Activated B cell treated with CpG ODN at 0.5 μM for 24 hours (primary cell): ENCODE results near the gene PRDM16. TPM values are rescaled to one million over a fixed set of nuclear protein-coding genes. Genes with fewer than 3 reads are reported as not detected.

Experiments used
- ATAC-seq: fragments of 200-7000 bp; cut with Tn5 transposase; one replicate; pipeline ENCODE4 v1.10.0; 2021; ENCODE audit warnings: low read depth, mild to moderate bottlenecking, moderate library complexity
- CTCF ChIA-PET: fragments of 350-600 bp; sonication (Branson Sonifier 250); formaldehyde crosslinking; loops from one replicate; lab custom pipeline; 2021; ENCODE audit warnings: antibody characterized with exemption; lab: Charles Lee
- POLR2A ChIA-PET: fragments of 350-600 bp; sonication (Branson Sonifier 250); formaldehyde crosslinking; loops from one replicate; lab custom pipeline; 2021; ENCODE audit warnings: antibody characterized with exemption; lab: Charles Lee
- DNase-seq: peaks from one replicate; pipeline ENCODE4 v3.0.0; 2022
- H3K27ac Mint-ChIP-seq: one replicate; pipeline ENCODE4 v1.8.0; 2020; ENCODE audit warnings: mixed read lengths
- H3K27me3 Mint-ChIP-seq: one replicate; pipeline ENCODE4 v1.8.0; 2021; ENCODE audit warnings: mixed read lengths
- H3K36me3 Mint-ChIP-seq: one replicate; pipeline ENCODE4 v1.8.0; 2021; ENCODE audit warnings: low read depth, mixed read lengths
- H3K4me1 Mint-ChIP-seq: one replicate; pipeline ENCODE4 v1.8.0; 2021; ENCODE audit warnings: mixed read lengths
- H3K4me3 Mint-ChIP-seq: one replicate; pipeline ENCODE4 v1.8.0; 2020; ENCODE audit warnings: mild to moderate bottlenecking, mixed read lengths
- H3K9me3 Mint-ChIP-seq: one replicate; pipeline ENCODE4 v1.8.0; 2020; ENCODE audit warnings: mixed read lengths
- CTCF ChIP-seq: fragments of 200-600 bp; IDR thresholded peaks from one replicate; pipeline ENCODE4 v1.8.0; 2022; ENCODE audit warnings: antibody characterized with exemption, mild to moderate bottlenecking
- intact Hi-C: fragments of 100-400 bp; cut with micrococcal nuclease; formaldehyde crosslinking; loops from one replicate; pipeline ENCODE4 v1.15.1; 2024
- total RNA-seq: library from RNA; stranded (reverse); gene quantifications from 2 replicates; pipeline ENCODE4 v1.2.3, GENCODE V29; 2022

Gene PRDM16
- total RNA-seq, 1 donor from 2014 or later = not detected

GRCh38 chr1:3099861-3100260, 30.9 kb downstream of the PRDM16 start:
- TF ChIP-seq CTCF = no peak
- peaks cover 4% of the 10 kb centered on the region for H3K27me3 Mint-ChIP-seq
- no peak overlapping the region for H3K4me3 Mint-ChIP-seq
- H3K9me3 Mint-ChIP-seq = no peaks in the 10 kb centered on the region
- intact Hi-C loops = no loop called here
- no peak overlapping the region for H3K27ac Mint-ChIP-seq
- ChIA-PET CTCF (no interaction called here), POLR2A (no interaction called here)
- DNase-seq (no peak), ATAC-seq (no peak)
- no peaks in the 10 kb centered on the region for H3K4me1 Mint-ChIP-seq
- no peaks in the 10 kb centered on the region for H3K36me3 Mint-ChIP-seq

GRCh38 chr1:3101124-3101939, 32.3 kb downstream of the PRDM16 start:
- intact Hi-C loops = no loop called here
- ChIA-PET POLR2A (no interaction called here), CTCF (no interaction called here)

DNA sequence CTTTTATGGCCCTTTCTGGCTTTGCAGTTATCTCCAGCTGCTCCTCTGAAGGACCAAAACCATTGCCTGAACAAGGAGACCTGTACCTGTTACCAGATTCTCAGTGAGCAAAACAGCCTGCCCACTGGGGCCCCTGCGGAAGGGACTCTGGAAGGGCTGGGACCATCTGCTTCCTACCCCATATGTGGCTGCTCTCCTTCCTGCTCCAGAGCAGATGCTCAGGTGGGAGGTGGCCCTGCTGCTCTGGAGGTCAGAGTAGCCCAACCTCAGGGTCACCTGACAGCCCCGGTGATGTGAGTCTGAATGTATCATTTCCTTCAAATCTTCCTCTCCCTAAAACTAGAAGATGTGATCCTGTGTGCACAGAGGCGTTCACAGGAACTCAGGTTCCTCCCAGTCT, 33.6 kb downstream of the PRDM16 start:
- no peaks in the 10 kb centered on the region for H3K4me1 Mint-ChIP-seq
- DNase-seq = no peak
- no peaks in the 10 kb centered on the region for H3K9me3 Mint-ChIP-seq
- no peaks in the 10 kb centered on the region for H3K27me3 Mint-ChIP-seq
- CTCF ChIA-PET = no interaction called here
- intact Hi-C loops = no loop called here
- H3K27ac Mint-ChIP-seq = no peak overlapping the region
- POLR2A ChIA-PET = no interaction called here
- no peaks in the 10 kb centered on the region for H3K36me3 Mint-ChIP-seq
- no peak for ATAC-seq
- no peak for TF ChIP-seq CTCF
- H3K4me3 Mint-ChIP-seq = no peak overlapping the region

More at GRCh38 chr1:3101124-3101939, 32.3 kb downstream of the PRDM16 start:
- Mint-ChIP-seq H3K36me3 (no peaks in the 10 kb centered on the region), H3K4me3 (no peak overlapping the region), H3K27ac (no peak overlapping the region), H3K4me1 (no peaks in the 10 kb centered on the region), H3K27me3 (peaks cover 4% of the 10 kb centered on the region), H3K9me3 (no peaks in the 10 kb centered on the region)
- TF ChIP-seq CTCF = no peak
- DNase-seq = no peak
- ATAC-seq = no peak

- Mint-ChIP-seq H3K27me3 (no peaks in the 10 kb centered on the region), H3K4me3 (no peak overlapping the region), H3K9me3 (peaks cover 4% of the 10 kb centered on the region), H3K27ac (no peak overlapping the region), H3K4me1 (no peaks in the 10 kb centered on the region), H3K36me3 (no peaks in the 10 kb centered on the region)
- TF ChIP-seq CTCF = no peak
- no peak for DNase-seq
- POLR2A ChIA-PET = no interaction called here
- no peak for ATAC-seq
- intact Hi-C loops = no loop called here
- CTCF ChIA-PET = no interaction called here
These were observed 35.1 kb downstream of the PRDM16 start for GRCh38 chr1:3103967-3104677.

- ATAC-seq (no peak), DNase-seq (no peak)
- Mint-ChIP-seq H3K9me3 (peaks cover 4% of the 10 kb centered on the region), H3K4me3 (no peak overlapping the region), H3K27me3 (no peaks in the 10 kb centered on the region), H3K27ac (no peak overlapping the region), H3K36me3 (no peaks in the 10 kb centered on the region), H3K4me1 (no peaks in the 10 kb centered on the region)
- ChIA-PET CTCF (no interaction called here), POLR2A (no interaction called here)
- intact Hi-C loops = no loop called here
- TF ChIP-seq CTCF = no peak
These were observed 36.3 kb downstream of the PRDM16 start for GRCh38 chr1:3105167-3105863.
